Peyer's patch (tissue), 4 donors: ENCODE measurements around the gene PARVA.

Experiments
- CTCF ChIP-seq, 6 experiments: fragments of 450-650 bp in 4 of 6; fragments of 200-600 bp in 2 of 6; sonication (generic) in 1 of 6; IDR thresholded peaks; one replicate each; pipeline ENCODE4 v1.5.1; 2017 to 2019; ENCODE audit warnings: antibody characterized with exemption in 6 of 6, mild to moderate bottlenecking in 3 of 6, moderate library complexity in 1 of 6
- POLR2A ChIP-seq, 2 donors: fragments of 450-650 bp; IDR thresholded peaks; one replicate each; pipeline ENCODE4 v1.5.1; 2017; ENCODE audit warnings: antibody characterized with exemption in 2 of 2, mild to moderate bottlenecking in 2 of 2, moderate library complexity in 2 of 2

- TF ChIP-seq CTCF (IDR thresholded peaks at IDR 0.05) (no peak), POLR2A (IDR thresholded peaks at IDR 0.05) (no peak)
These were observed 192.4 kb downstream of the PARVA start for GRCh38 chr11:12569499-12570425.
